ENCODE measurements around the gene PLEKHG4B.

PLEKHG4B gene

GRCh38 chr5:147751-148150 lies 55.8 kb downstream of the PLEKHG4B start:
- no peak overlapping the region for H3K4me3 ChIP-seq (replicated peaks; ENCODE audit: low read depth, low read length)
- TF ChIP-seq CTCF (IDR thresholded peaks at IDR 0.05; ENCODE audit: low read length, missing control alignments), result no peak
- DNase-seq (ENCODE audit: low read depth), result no peak

- DNase-seq (ENCODE audit: low read depth), result peak; percentile 22
- no peak for TF ChIP-seq CTCF (IDR thresholded peaks at IDR 0.05; ENCODE audit: low read length, missing control alignments)
- no peak overlapping the region for H3K4me3 ChIP-seq (replicated peaks; ENCODE audit: low read depth, low read length)
Observed at GRCh38 chr5:149745-150485, 57.9 kb downstream of the PLEKHG4B start.

- no peak overlapping the region for H3K4me3 ChIP-seq (replicated peaks; ENCODE audit: low read depth, low read length)
- no peak for DNase-seq (ENCODE audit: low read depth)
- TF ChIP-seq CTCF (IDR thresholded peaks at IDR 0.05; ENCODE audit: low read length, missing control alignments), result no peak
Observed at GRCh38 chr5:150746-151145, 58.8 kb downstream of the PLEKHG4B start.

GRCh38 chr5:152077-152476 lies 60.1 kb downstream of the PLEKHG4B start:
- no peak for DNase-seq (ENCODE audit: low read depth)
- no peak for TF ChIP-seq CTCF (IDR thresholded peaks at IDR 0.05; ENCODE audit: low read length, missing control alignments)
- no peak overlapping the region for H3K4me3 ChIP-seq (replicated peaks; ENCODE audit: low read depth, low read length)

- H3K4me3 ChIP-seq (replicated peaks; ENCODE audit: low read depth, low read length), result no peak overlapping the region
- no peak for DNase-seq (ENCODE audit: low read depth)
- no peak for TF ChIP-seq CTCF (IDR thresholded peaks at IDR 0.05; ENCODE audit: low read length, missing control alignments)
Observed at GRCh38 chr5:153256-153655, 61.3 kb downstream of the PLEKHG4B start.

- no peak for DNase-seq (ENCODE audit: low read depth)
- H3K4me3 ChIP-seq (replicated peaks; ENCODE audit: low read depth, low read length), result no peak overlapping the region
- no peak for TF ChIP-seq CTCF (IDR thresholded peaks at IDR 0.05; ENCODE audit: low read length, missing control alignments)
Observed at GRCh38 chr5:154236-154635, 62.3 kb downstream of the PLEKHG4B start.

- no peak overlapping the region for H3K4me3 ChIP-seq (replicated peaks; ENCODE audit: low read depth, low read length)
- no peak for DNase-seq (ENCODE audit: low read depth)
- no peak for TF ChIP-seq CTCF (IDR thresholded peaks at IDR 0.05; ENCODE audit: low read length, missing control alignments)
Observed at GRCh38 chr5:154826-155225, 62.9 kb downstream of the PLEKHG4B start.

Data from fibroblast of pulmonary artery (primary cell).